ENCODE data around the gene ADRA2A. TPM values are rescaled to one million over a fixed set of nuclear protein-coding genes. Genes with fewer than 3 reads are reported as not detected.
A peak's percentile ranks its signal among the peaks of the same experiment; 100 is the strongest.

Gene ADRA2A
- total RNA-seq, 8 experiments from 2014 or later: 1.5 to 14.2 (median 3.1) TPM

- H3K4me3 ChIP-seq: peak overlapping the region; percentile 36 to 50 (median 45)
- in situ Hi-C loops (cut with MboI; ENCODE audit: low pct_unique_long_range_greater_than_20kb in 2 of 9, low sequenced_read_pairs in 9 of 9, unreplicated experiment in 9 of 9): loop anchor here in 6 of 9 experiments (5.0 to 25.0 kb wide), 4 partner anchors 259 to 1059 kb away; no protein-coding TSS in a partner anchor
- WGBS, 10 experiments: 0 to 74% (median 16%) methylated on average over 3 to 14 of the region's 78 CpGs; no CpG with 5 or more reads in 4 of the 10 experiments
- no peak overlapping the region for H3K27ac ChIP-seq
- ATAC-seq (replicated peaks in 6 of 8): no peak
- peaks cover 4 to 12% of the 10 kb centered on the region in 2 donors for H3K4me1 ChIP-seq (replicated peaks in 1 of 2)
Measured at GRCh38 chr10:111077785-111078504, 1.1 kb downstream of the ADRA2A start.

- peak overlapping the region; percentile 36 to 50 (median 45) for H3K4me3 ChIP-seq
- H3K27ac ChIP-seq: no peak overlapping the region
- peaks cover 4 to 13% of the 10 kb centered on the region in 2 donors for H3K4me1 ChIP-seq (replicated peaks in 1 of 2)
- 10 to 20% (median 19%) methylated on average over 2 to 10 of the region's 104 CpGs; no CpG with 5 or more reads in 7 of the 10 experiments for WGBS, 10 experiments
- ATAC-seq (replicated peaks in 6 of 8): no peak
- in situ Hi-C loops (cut with MboI; ENCODE audit: low pct_unique_long_range_greater_than_20kb in 2 of 9, low sequenced_read_pairs in 9 of 9, unreplicated experiment in 9 of 9): loop anchor here in 6 of 9 experiments (5.0 to 25.0 kb wide), 4 partner anchors 259 to 1059 kb away; no protein-coding TSS in a partner anchor
Measured at GRCh38 chr10:111078505-111079185, 1.8 kb downstream of the ADRA2A start.

GRCh38 chr10:111079241-111079760, 2.5 kb downstream of the ADRA2A start:
- H3K4me3 ChIP-seq: no peak overlapping the region
- in situ Hi-C loops (cut with MboI; ENCODE audit: low pct_unique_long_range_greater_than_20kb in 2 of 9, low sequenced_read_pairs in 9 of 9, unreplicated experiment in 9 of 9): loop anchor here in 6 of 9 experiments (5.0 to 25.0 kb wide), 4 partner anchors 258 to 1058 kb away; no protein-coding TSS in a partner anchor
- ATAC-seq (replicated peaks in 6 of 8): no peak

GRCh38 chr10:111079781-111080180, 3.0 kb downstream of the ADRA2A start:
- peaks cover 4 to 13% of the 10 kb centered on the region in 2 donors for H3K4me1 ChIP-seq (replicated peaks in 1 of 2)
- no peak overlapping the region for H3K27ac ChIP-seq
- H3K4me3 ChIP-seq: peak overlapping the region in 1 of 5 donors; percentile 3
- no peak for ATAC-seq (replicated peaks in 6 of 8)
- WGBS, 10 experiments: 59 to 100% (median 74%) methylated on average over 2 to 5 of the region's 5 CpGs; no CpG with 5 or more reads in 3 of the 10 experiments
- in situ Hi-C loops (cut with MboI; ENCODE audit: low pct_unique_long_range_greater_than_20kb in 2 of 9, low sequenced_read_pairs in 9 of 9, unreplicated experiment in 9 of 9): loop anchor here in 6 of 9 experiments (5.0 to 25.0 kb wide), 4 partner anchors 258 to 1058 kb away; no protein-coding TSS in a partner anchor

More at GRCh38 chr10:111079241-111079760, 2.5 kb downstream of the ADRA2A start:
- no peak overlapping the region for H3K27ac ChIP-seq
- WGBS, 10 experiments: 70 to 100% (median 90%) methylated on average over 1 to 19 of the region's 28 CpGs; no CpG with 5 or more reads in 3 of the 10 experiments
- peaks cover 4 to 13% of the 10 kb centered on the region in 2 donors for H3K4me1 ChIP-seq (replicated peaks in 1 of 2)

GRCh38 chr10:111080224-111080623, 3.4 kb downstream of the ADRA2A start:
- ATAC-seq (replicated peaks in 6 of 8): no peak

GRCh38 chr10:111081595-111081994, 4.8 kb downstream of the ADRA2A start:
- in situ Hi-C loops (cut with MboI; ENCODE audit: low pct_unique_long_range_greater_than_20kb in 2 of 9, low sequenced_read_pairs in 9 of 9, unreplicated experiment in 9 of 9): loop anchor here in 4 of 9 experiments (25.0 kb wide), 2 partner anchors 256 to 1056 kb away; no protein-coding TSS in a partner anchor
- no peak overlapping the region for H3K27ac ChIP-seq
- no peak overlapping the region for H3K4me3 ChIP-seq
- peaks cover 4 to 13% of the 10 kb centered on the region in 2 donors for H3K4me1 ChIP-seq (replicated peaks in 1 of 2)
- 63 to 100% (median 86%) methylated on average over 1 to 4 of the region's 6 CpGs; no CpG with 5 or more reads in 7 of the 10 experiments for WGBS, 10 experiments
- ATAC-seq (replicated peaks in 6 of 8): no peak

More at GRCh38 chr10:111080224-111080623, 3.4 kb downstream of the ADRA2A start:
- H3K4me3 ChIP-seq: peak overlapping the region in 1 of 5 donors; percentile 3
- in situ Hi-C loops (cut with MboI; ENCODE audit: low pct_unique_long_range_greater_than_20kb in 2 of 9, low sequenced_read_pairs in 9 of 9, unreplicated experiment in 9 of 9): loop anchor here in 4 of 9 experiments (25.0 kb wide), 2 partner anchors 257 to 1057 kb away; no protein-coding TSS in a partner anchor
- no peak overlapping the region for H3K27ac ChIP-seq
- WGBS, 10 experiments: 40 to 76% (median 63%) methylated on average over 1 to 2 of the region's 2 CpGs; no CpG with 5 or more reads in 4 of the 10 experiments
- H3K4me1 ChIP-seq (replicated peaks in 1 of 2): peaks cover 4 to 13% of the 10 kb centered on the region in 2 donors

- H3K4me1 ChIP-seq (replicated peaks in 1 of 2): peaks cover 4 to 13% of the 10 kb centered on the region in 2 donors
- ATAC-seq (replicated peaks in 6 of 8): peak in 1 of 8 experiments; percentile 30
- H3K4me3 ChIP-seq: no peak overlapping the region
- in situ Hi-C loops (cut with MboI; ENCODE audit: low pct_unique_long_range_greater_than_20kb in 2 of 9, low sequenced_read_pairs in 9 of 9, unreplicated experiment in 9 of 9): loop anchor here in 4 of 9 experiments (25.0 kb wide), 2 partner anchors 255 to 1055 kb away; no protein-coding TSS in a partner anchor
- 34 to 80% (median 51%) methylated on average over 1 to 7 of the region's 12 CpGs; no CpG with 5 or more reads in 4 of the 10 experiments for WGBS, 10 experiments
- H3K27ac ChIP-seq: no peak overlapping the region
Measured at GRCh38 chr10:111082102-111082975, 5.5 kb downstream of the ADRA2A start.

GRCh38 chr10:111083222-111084095, 6.6 kb downstream of the ADRA2A start:
- in situ Hi-C loops (cut with MboI; ENCODE audit: low pct_unique_long_range_greater_than_20kb in 2 of 9, low sequenced_read_pairs in 9 of 9, unreplicated experiment in 9 of 9): loop anchor here in 4 of 9 experiments (25.0 kb wide), 2 partner anchors 254 to 1054 kb away; no protein-coding TSS in a partner anchor
- Histone ChIP-seq H3K4me3 (no peak overlapping the region), H3K4me1 (replicated peaks in 1 of 2) (peaks cover 4 to 13% of the 10 kb centered on the region in 2 donors), H3K27ac (no peak overlapping the region)
- 60 to 100% (median 100%) methylated on average over 1 to 7 of the region's 10 CpGs; no CpG with 5 or more reads in 4 of the 10 experiments for WGBS, 10 experiments
- no peak for ATAC-seq (replicated peaks in 6 of 8)

- Histone ChIP-seq H3K4me3 (no peak overlapping the region), H3K4me1 (replicated peaks in 1 of 2) (peaks cover 4 to 12% of the 10 kb centered on the region in 2 donors), H3K27ac (no peak overlapping the region)
- 54 to 100% (median 89%) methylated on average over 1 to 10 of the region's 14 CpGs; no CpG with 5 or more reads in 1 of the 10 experiments for WGBS, 10 experiments
- in situ Hi-C loops (cut with MboI; ENCODE audit: low pct_unique_long_range_greater_than_20kb in 2 of 9, low sequenced_read_pairs in 9 of 9, unreplicated experiment in 9 of 9): loop anchor here in 4 of 9 experiments (25.0 kb wide), 2 partner anchors 253 to 1053 kb away; no protein-coding TSS in a partner anchor
- ATAC-seq (replicated peaks in 6 of 8): peak in 2 of 8 experiments; percentile 20 to 61
Measured at GRCh38 chr10:111084366-111085255, 7.8 kb downstream of the ADRA2A start.

GRCh38 chr10:111085690-111086353, 9.0 kb downstream of the ADRA2A start:
- ATAC-seq (replicated peaks in 6 of 8): peak in 1 of 8 experiments; percentile 12
- WGBS, 10 experiments: 60 to 83% (median 72%) methylated on average over 1 to 4 of the region's 6 CpGs; no CpG with 5 or more reads in 4 of the 10 experiments
- H3K4me3 ChIP-seq: no peak overlapping the region
- peaks cover 4 to 7% of the 10 kb centered on the region in 2 donors for H3K4me1 ChIP-seq (replicated peaks in 1 of 2)
- no peak overlapping the region for H3K27ac ChIP-seq
- in situ Hi-C loops (cut with MboI; ENCODE audit: low pct_unique_long_range_greater_than_20kb in 2 of 9, low sequenced_read_pairs in 9 of 9, unreplicated experiment in 9 of 9): loop anchor here in 4 of 9 experiments (25.0 kb wide), 2 partner anchors 251 to 1051 kb away; no protein-coding TSS in a partner anchor

Data from motor neuron (in vitro differentiated cells).